GM12878 (cell line): ENCODE results near the gene NEAT1. TPM values are rescaled to one million over a fixed set of nuclear protein-coding genes. Genes with fewer than 3 reads are reported as not detected.

ENCODE experiments used
- ATAC-seq: fragments of 200-7000 bp; cut with Tn5 transposase; 3 replicates; pipeline ENCODE4 v1.9.1; 2020; ENCODE audit warnings: mild to moderate bottlenecking, moderate library complexity
- BruUV-seq: library from RNA; stranded (reverse); fragments of 400-500 nt; replicated peaks from 2 replicates; lab custom pipeline; 2021; lab: Mats Ljungman, UMichigan
- CTCF ChIA-PET: fragments of 300-600 bp; sonication (Branson Sonifier 250); formaldehyde crosslinking; extraction: SDS; loops from one replicate; lab custom pipeline; 2021; ENCODE audit warnings: inconsistent platforms; lab: Yijun Ruan, JAX
- POLR2A ChIA-PET: fragments of 350-600 bp; formaldehyde crosslinking; extraction: SDS; loops from one replicate; lab custom pipeline; 2021; ENCODE audit warnings: inconsistent platforms; lab: Charles Lee
- RAD21 ChIA-PET: fragments of 300-600 bp; sonication (Branson Sonifier 250); formaldehyde crosslinking; loops from one replicate; lab custom pipeline; 2023; ENCODE audit warnings: antibody characterized with exemption; ENCODE audit not compliant: unreplicated experiment; lab: Charles Lee
- SMC1A ChIA-PET: fragments of 300-600 bp; sonication (Branson Sonifier 250); formaldehyde crosslinking; loops from one replicate; lab custom pipeline; 2023; ENCODE audit not compliant: unreplicated experiment, uncharacterized antibody; lab: Charles Lee
- DNase-seq: peaks from one replicate; pipeline ENCODE4 v3.0.0-alpha.2; 2011; ENCODE audit warnings: low read depth, low spot score
- FAIRE-seq: peaks from 3 replicates; lab custom pipeline; 2011; peaks lifted over from hg19 to GRCh38; lab: Jason Lieb, UNC
- H2AFZ ChIP-seq: 2 replicates; pipeline ENCODE4 v1.6.0; 2011; ENCODE audit warnings: low read depth, low read length, control low read depth; ENCODE audit not compliant: control insufficient read depth
- H3K27ac ChIP-seq: 2 replicates; pipeline ENCODE4 v1.5.1; 2011; ENCODE audit warnings: control low read depth; ENCODE audit not compliant: control insufficient read depth, insufficient read depth
- H3K27me3 ChIP-seq, 2 experiments: replicated peaks in 1 of 2; 2 replicates each; pipeline versions ENCODE4 v1.6.0 to v1.6.1; 2011; ENCODE audit warnings: low read length in 1 of 2; ENCODE audit not compliant: control insufficient read depth in 2 of 2, insufficient read depth in 2 of 2
- H3K36me3 ChIP-seq, 2 experiments: 2 replicates each; pipeline ENCODE4 v1.5.1; 2011; ENCODE audit warnings: low read length in 1 of 2; ENCODE audit not compliant: control insufficient read depth in 2 of 2, insufficient read depth in 2 of 2
- H3K4me1 ChIP-seq: 2 replicates; pipeline ENCODE4 v1.6.1; 2011; ENCODE audit warnings: mild to moderate bottlenecking, low read length, moderate library complexity, mixed read lengths; ENCODE audit not compliant: control insufficient read depth, insufficient read depth
- H3K4me2 ChIP-seq: 2 replicates; pipeline ENCODE4 v1.6.0; 2011; ENCODE audit warnings: control low read depth; ENCODE audit not compliant: control insufficient read depth, insufficient read depth
- H3K4me3 ChIP-seq: fragments of 200-600 bp; sonication (generic); 2 replicates; pipeline ENCODE4 v1.5.1; 2016
- H3K79me2 ChIP-seq: 2 replicates; pipeline ENCODE4 v1.6.0; 2011; ENCODE audit warnings: low read length; ENCODE audit not compliant: control insufficient read depth, insufficient read depth
- H3K9ac ChIP-seq: 2 replicates; pipeline ENCODE4 v1.8.0; 2011; ENCODE audit warnings: low read length, control low read depth, mixed read lengths; ENCODE audit not compliant: control insufficient read depth, insufficient read depth
- H3K9me3 ChIP-seq: replicated peaks from 3 replicates; pipeline ENCODE4 v1.5.1; 2011; ENCODE audit warnings: mild to moderate bottlenecking, low read length; ENCODE audit not compliant: control insufficient read depth, insufficient read depth
- H4K20me1 ChIP-seq: 2 replicates; pipeline ENCODE4 v1.6.0; 2011; ENCODE audit not compliant: control insufficient read depth, insufficient read depth
- CBX5 ChIP-seq: sonication (generic); IDR thresholded peaks from 2 replicates; pipeline ENCODE4 v1.6.1; 2016; ENCODE audit warnings: low read depth, moderate library complexity, mild to moderate bottlenecking, inconsistent platforms
- HDAC2 ChIP-seq: fragments of 200-600 bp; sonication (generic); IDR thresholded peaks from 2 replicates; pipeline ENCODE4 v1.6.1; 2017
- JUND ChIP-seq: IDR thresholded peaks from 2 replicates; pipeline ENCODE4 v1.6.1; 2012; ENCODE audit warnings: low read depth, mild to moderate bottlenecking, low read length, improper control_type of control experiment, moderate library complexity
- MEF2B ChIP-seq: fragments of 450-650 bp; IDR thresholded peaks from 2 replicates; pipeline ENCODE4 v1.6.1; 2018; ENCODE audit warnings: mild to moderate bottlenecking, moderate library complexity; ENCODE audit not compliant: partially characterized antibody, poor library complexity, severe bottlenecking
- NFXL1 ChIP-seq: fragments of 450-650 bp; IDR thresholded peaks from 2 replicates; pipeline ENCODE4 v1.6.1; 2017; ENCODE audit warnings: antibody characterized with exemption, mild to moderate bottlenecking, borderline replicate concordance
- NFYA ChIP-seq: IDR thresholded peaks from 2 replicates; pipeline ENCODE4 v1.6.1; 2011; ENCODE audit warnings: low read depth, mild to moderate bottlenecking, low read length, improper control_type of control experiment, borderline replicate concordance
- POU2F2 ChIP-seq: IDR thresholded peaks from 3 replicates; pipeline ENCODE4 v1.6.1; 2011; ENCODE audit warnings: low read depth, mild to moderate bottlenecking, low read length, borderline replicate concordance
- SMAD1 ChIP-seq: fragments of 450-650 bp; IDR thresholded peaks from 2 replicates; pipeline ENCODE4 v1.6.1; 2018; ENCODE audit warnings: mild to moderate bottlenecking, low read depth; ENCODE audit not compliant: partially characterized antibody
- SUPT20H ChIP-seq: IDR thresholded peaks from 2 replicates; pipeline ENCODE4 v1.6.1; 2011; ENCODE audit warnings: low read depth, mild to moderate bottlenecking, low read length, moderate library complexity, borderline replicate concordance; ENCODE audit not compliant: control insufficient read depth
- WGBS: methylation state at CpG from one replicate; pipeline ENCODE4 v1.1.6; 2016; ENCODE audit warnings: low lambda C conversion rate; ENCODE audit not compliant: insufficient replicate concordance, insufficient coverage; ENCODE audit errors: missing lambda C conversion rate; 5-methylcytosine and 5-hydroxymethylcytosine counted together
- in situ Hi-C: fragments of 300-500 bp; cut with MboI; formaldehyde crosslinking; loops from 9 replicates; pipeline ENCODE4 v1.14.3; 2018; ENCODE audit warnings: mixed read lengths
- intact Hi-C: fragments of 100-400 bp; cut with micrococcal nuclease; formaldehyde crosslinking; loops from one replicate; pipeline ENCODE4 v1.14.2; 2022; ENCODE audit not compliant: unreplicated experiment
- polyA plus RNA-seq, 11 experiments: library from polyadenylated mRNA; depleted of rRNA in 4 of 11; unstranded in 6 of 11; stranded (reverse) in 5 of 11; fragments of >200 nt; fragmentation: Nextera tagmentation in 4 of 11; fragmentation: Illumina TruSeq in 1 of 11; extraction: Ambion mirVana in 4 of 11; extraction: Trizol in 1 of 11; gene quantifications; 1 replicate in 1 of 11; 2 replicates in 10 of 11; pipeline versions ENCODE4 v1.2.1 to v1.2.3, GENCODE V29; 2011 to 2016; ENCODE audit warnings: inconsistent platforms in 2 of 11, missing spikeins in 2 of 11, low read depth in 1 of 11
- total RNA-seq, 4 experiments: library from RNA; depleted of rRNA in 3 of 4; stranded (reverse); fragments of >200 nt in 3 of 4; fragmentation: Illumina TruSeq in 1 of 4; extraction: Trizol in 1 of 4; gene quantifications; 2 replicates each; pipeline versions ENCODE4 v1.2.1 to v1.2.3, GENCODE V29; 2013 to 2021
- TF ChIP-seq, protein P1 (sequence below): fragments of 450-650 bp; IDR thresholded peaks from 2 replicates; pipeline ENCODE4 v1.6.1; 2017; ENCODE audit warnings: mild to moderate bottlenecking, moderate library complexity
- TF ChIP-seq, protein P2 (sequence below): fragments of 150-350 bp; IDR thresholded peaks from 2 replicates; pipeline ENCODE4 v1.6.1; 2016; ENCODE audit warnings: low read depth, low read length

Gene NEAT1
- total and polyA plus RNA-seq, 10 of the 15 experiments (the other 5 are each of a cell fraction or from before 2014, with no cell fraction given) = 13.6 to 328 (median 69.4) TPM

GRCh38 chr11:65470433-65471049 lies 47.9 kb downstream of the NEAT1 start:
- TF ChIP-seq SUPT20H (no peak), POU2F2 (no peak), SMAD1 (no peak), CBX5 (no peak), MEF2B (no peak), HDAC2 (no peak), NFYA (no peak), JUND (no peak), NFXL1 (no peak)
- TF ChIP-seq, protein P1, sequence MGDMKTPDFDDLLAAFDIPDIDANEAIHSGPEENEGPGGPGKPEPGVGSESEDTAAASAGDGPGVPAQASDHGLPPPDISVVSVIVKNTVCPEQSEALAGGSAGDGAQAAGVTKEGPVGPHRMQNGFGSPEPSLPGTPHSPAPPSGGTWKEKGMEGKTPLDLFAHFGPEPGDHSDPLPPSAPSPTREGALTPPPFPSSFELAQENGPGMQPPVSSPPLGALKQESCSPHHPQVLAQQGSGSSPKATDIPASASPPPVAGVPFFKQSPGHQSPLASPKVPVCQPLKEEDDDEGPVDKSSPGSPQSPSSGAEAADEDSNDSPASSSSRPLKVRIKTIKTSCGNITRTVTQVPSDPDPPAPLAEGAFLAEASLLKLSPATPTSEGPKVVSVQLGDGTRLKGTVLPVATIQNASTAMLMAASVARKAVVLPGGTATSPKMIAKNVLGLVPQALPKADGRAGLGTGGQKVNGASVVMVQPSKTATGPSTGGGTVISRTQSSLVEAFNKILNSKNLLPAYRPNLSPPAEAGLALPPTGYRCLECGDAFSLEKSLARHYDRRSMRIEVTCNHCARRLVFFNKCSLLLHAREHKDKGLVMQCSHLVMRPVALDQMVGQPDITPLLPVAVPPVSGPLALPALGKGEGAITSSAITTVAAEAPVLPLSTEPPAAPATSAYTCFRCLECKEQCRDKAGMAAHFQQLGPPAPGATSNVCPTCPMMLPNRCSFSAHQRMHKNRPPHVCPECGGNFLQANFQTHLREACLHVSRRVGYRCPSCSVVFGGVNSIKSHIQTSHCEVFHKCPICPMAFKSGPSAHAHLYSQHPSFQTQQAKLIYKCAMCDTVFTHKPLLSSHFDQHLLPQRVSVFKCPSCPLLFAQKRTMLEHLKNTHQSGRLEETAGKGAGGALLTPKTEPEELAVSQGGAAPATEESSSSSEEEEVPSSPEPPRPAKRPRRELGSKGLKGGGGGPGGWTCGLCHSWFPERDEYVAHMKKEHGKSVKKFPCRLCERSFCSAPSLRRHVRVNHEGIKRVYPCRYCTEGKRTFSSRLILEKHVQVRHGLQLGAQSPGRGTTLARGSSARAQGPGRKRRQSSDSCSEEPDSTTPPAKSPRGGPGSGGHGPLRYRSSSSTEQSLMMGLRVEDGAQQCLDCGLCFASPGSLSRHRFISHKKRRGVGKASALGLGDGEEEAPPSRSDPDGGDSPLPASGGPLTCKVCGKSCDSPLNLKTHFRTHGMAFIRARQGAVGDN = no peak
- TF ChIP-seq, protein P2, sequence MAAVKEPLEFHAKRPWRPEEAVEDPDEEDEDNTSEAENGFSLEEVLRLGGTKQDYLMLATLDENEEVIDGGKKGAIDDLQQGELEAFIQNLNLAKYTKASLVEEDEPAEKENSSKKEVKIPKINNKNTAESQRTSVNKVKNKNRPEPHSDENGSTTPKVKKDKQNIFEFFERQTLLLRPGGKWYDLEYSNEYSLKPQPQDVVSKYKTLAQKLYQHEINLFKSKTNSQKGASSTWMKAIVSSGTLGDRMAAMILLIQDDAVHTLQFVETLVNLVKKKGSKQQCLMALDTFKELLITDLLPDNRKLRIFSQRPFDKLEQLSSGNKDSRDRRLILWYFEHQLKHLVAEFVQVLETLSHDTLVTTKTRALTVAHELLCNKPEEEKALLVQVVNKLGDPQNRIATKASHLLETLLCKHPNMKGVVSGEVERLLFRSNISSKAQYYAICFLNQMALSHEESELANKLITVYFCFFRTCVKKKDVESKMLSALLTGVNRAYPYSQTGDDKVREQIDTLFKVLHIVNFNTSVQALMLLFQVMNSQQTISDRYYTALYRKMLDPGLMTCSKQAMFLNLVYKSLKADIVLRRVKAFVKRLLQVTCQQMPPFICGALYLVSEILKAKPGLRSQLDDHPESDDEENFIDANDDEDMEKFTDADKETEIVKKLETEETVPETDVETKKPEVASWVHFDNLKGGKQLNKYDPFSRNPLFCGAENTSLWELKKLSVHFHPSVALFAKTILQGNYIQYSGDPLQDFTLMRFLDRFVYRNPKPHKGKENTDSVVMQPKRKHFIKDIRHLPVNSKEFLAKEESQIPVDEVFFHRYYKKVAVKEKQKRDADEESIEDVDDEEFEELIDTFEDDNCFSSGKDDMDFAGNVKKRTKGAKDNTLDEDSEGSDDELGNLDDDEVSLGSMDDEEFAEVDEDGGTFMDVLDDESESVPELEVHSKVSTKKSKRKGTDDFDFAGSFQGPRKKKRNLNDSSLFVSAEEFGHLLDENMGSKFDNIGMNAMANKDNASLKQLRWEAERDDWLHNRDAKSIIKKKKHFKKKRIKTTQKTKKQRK = no peak
- TF ChIP-seq, all 136 proteins: peak for 0
- Histone ChIP-seq H3K4me2 (no peak overlapping the region), H3K4me1 (peaks cover 27% of the 10 kb centered on the region), H3K4me3 (no peak overlapping the region), H3K27ac (no peak overlapping the region), H3K36me3 (no peaks in the 10 kb centered on the region), H3K9ac (no peak overlapping the region), H3K79me2 (peaks cover 21% of the 10 kb centered on the region), H4K20me1 (no peaks in the 10 kb centered on the region), H3K27me3 (no peaks in the 10 kb centered on the region), H3K9me3 (no peaks in the 10 kb centered on the region), H2AFZ (no peak overlapping the region)
- in situ Hi-C loops = no loop called here
- POLR2A ChIA-PET = interaction anchor here (1.2 to 6.2 kb wide), 10 partner anchors 9 to 83 kb away, joined by 4 to 105 read pairs (median 14); partner anchors contain the start of gene MALAT1
- DNase-seq (no peak), ATAC-seq (no peak), FAIRE-seq (no peak)
- 69% methylated on average over 8 of the region's 8 CpGs for WGBS
- SMC1A ChIA-PET = interaction anchor here (1.5 to 13.3 kb wide), 6 partner anchors 11 to 106 kb away, joined by 3 to 481 read pairs (median 18); partner anchors contain the start of genes MALAT1 and NEAT1
- no TSS peak for BruUV-seq
- CTCF ChIA-PET = interaction anchor here (0.6 to 17.2 kb wide), 9 partner anchors 9 to 141 kb away, joined by 3 to 728 read pairs (median 4); partner anchors contain the start of genes DPF2, FRMD8, MALAT1 and NEAT1
- intact Hi-C loops = loop anchor here (2.0 kb wide), 1 partner anchor 36 kb away; no protein-coding TSS in a partner anchor
- RAD21 ChIA-PET = interaction anchor here (1.3 to 11.0 kb wide), 5 partner anchors 9 to 92 kb away, joined by 3 to 224 read pairs (median 66); partner anchors contain the start of genes MALAT1 and NEAT1
